Peyer's patch (tissue), 4 donors: ENCODE data around the gene RPA3.

Experiments
- POLR2A ChIP-seq, 2 donors: fragments of 450-650 bp; IDR thresholded peaks; one replicate each; pipeline ENCODE4 v1.5.1; 2017; ENCODE audit warnings: antibody characterized with exemption in 2 of 2, mild to moderate bottlenecking in 2 of 2, moderate library complexity in 2 of 2
- TF ChIP-seq, protein P1 (sequence below), 6 experiments: fragments of 450-650 bp in 4 of 6; fragments of 200-600 bp in 2 of 6; sonication (generic) in 1 of 6; IDR thresholded peaks; one replicate each; pipeline ENCODE4 v1.5.1; 2017 to 2019; ENCODE audit warnings: antibody characterized with exemption in 6 of 6, mild to moderate bottlenecking in 3 of 6, moderate library complexity in 1 of 6

DNA sequence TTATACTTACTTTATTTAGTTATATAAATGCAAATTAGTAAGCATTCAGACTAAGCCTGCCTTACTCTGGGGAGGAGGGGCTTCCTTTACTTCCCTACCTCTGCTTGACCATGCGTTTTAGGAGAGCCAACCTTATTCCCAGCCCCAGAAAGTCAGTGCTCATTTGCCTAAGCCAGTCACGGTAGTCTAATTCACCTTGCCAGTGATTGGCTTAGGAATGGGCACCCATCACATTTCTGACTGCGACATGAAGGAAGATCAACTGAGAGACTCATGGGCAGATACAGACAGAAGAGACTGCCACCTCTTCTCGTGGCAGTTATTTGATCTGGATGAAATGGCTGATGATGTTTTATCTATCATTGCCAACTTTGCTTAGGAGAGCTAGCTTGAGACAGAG, 29.5 kb downstream of the RPA3 start:
- TF ChIP-seq, protein P1, sequence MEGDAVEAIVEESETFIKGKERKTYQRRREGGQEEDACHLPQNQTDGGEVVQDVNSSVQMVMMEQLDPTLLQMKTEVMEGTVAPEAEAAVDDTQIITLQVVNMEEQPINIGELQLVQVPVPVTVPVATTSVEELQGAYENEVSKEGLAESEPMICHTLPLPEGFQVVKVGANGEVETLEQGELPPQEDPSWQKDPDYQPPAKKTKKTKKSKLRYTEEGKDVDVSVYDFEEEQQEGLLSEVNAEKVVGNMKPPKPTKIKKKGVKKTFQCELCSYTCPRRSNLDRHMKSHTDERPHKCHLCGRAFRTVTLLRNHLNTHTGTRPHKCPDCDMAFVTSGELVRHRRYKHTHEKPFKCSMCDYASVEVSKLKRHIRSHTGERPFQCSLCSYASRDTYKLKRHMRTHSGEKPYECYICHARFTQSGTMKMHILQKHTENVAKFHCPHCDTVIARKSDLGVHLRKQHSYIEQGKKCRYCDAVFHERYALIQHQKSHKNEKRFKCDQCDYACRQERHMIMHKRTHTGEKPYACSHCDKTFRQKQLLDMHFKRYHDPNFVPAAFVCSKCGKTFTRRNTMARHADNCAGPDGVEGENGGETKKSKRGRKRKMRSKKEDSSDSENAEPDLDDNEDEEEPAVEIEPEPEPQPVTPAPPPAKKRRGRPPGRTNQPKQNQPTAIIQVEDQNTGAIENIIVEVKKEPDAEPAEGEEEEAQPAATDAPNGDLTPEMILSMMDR (IDR thresholded peaks at IDR 0.05): no peak
- no peak for TF ChIP-seq POLR2A (IDR thresholded peaks at IDR 0.05)
